Measurements from ENCODE around the gene CTSF. TPM values are rescaled to one million over a fixed set of nuclear protein-coding genes. Genes with fewer than 3 reads are reported as not detected.

CTSF gene
- total RNA-seq, 1 experiment from 2014 or later = 0.34 TPM

DNA sequence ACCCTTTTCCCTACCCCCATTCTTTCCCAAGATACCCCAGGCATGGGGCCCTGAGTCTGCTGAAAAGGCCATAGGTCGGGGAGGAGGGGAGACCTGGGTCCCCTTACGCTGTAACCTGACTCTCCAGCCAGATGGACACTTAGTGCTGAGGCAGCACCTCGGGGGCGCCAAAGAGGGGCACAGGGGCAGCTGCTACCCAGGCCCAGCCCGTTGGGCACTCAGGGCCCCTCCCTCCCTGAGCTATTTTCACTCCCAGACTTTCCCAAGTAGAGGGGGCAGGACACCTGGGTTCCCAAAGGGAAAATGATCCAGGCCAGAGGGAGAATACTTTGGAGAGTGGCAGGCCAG lies 20.8 kb downstream of the CTSF start:
- H2AFZ ChIP-seq (ENCODE audit: low read depth, low read length, poor library complexity, severe bottlenecking) = no peak overlapping the region
- POLR2A ChIA-PET = no interaction called here
- CTCF ChIA-PET = no interaction called here

More for the DNA sequence above, 20.8 kb downstream of the CTSF start:
- Histone ChIP-seq H3K79me2 (ENCODE audit: insufficient read depth, low read length) (no peaks in the 10 kb centered on the region), H3K4me2 (ENCODE audit: low read length) (no peak overlapping the region), H3K9me3 (ENCODE audit: control insufficient read depth in 1 of 2, insufficient read depth in 1 of 2, low read depth in 1 of 2, low read length in 2 of 2) (no peaks in the 10 kb centered on the region), H3K9ac (ENCODE audit: low read length) (no peak overlapping the region), H3K4me3 (replicated peaks in 1 of 2; ENCODE audit: low read depth in 1 of 2, low read length in 2 of 2) (no peak overlapping the region), H3K9me2 (ENCODE audit: insufficient read depth) (no peaks in the 10 kb centered on the region), H4K20me1 (ENCODE audit: insufficient read depth) (no peaks in the 10 kb centered on the region), H3K36me3 (ENCODE audit: control insufficient read depth in 1 of 2, insufficient read depth in 2 of 2, low read length in 2 of 2) (no peaks in the 10 kb centered on the region), H3K27me3 (ENCODE audit: insufficient read depth, low read length) (no peaks in the 10 kb centered on the region), H3K27ac (ENCODE audit: low read depth, low read length) (no peak overlapping the region), H3K4me1 (ENCODE audit: control insufficient read depth in 1 of 2, insufficient read depth in 2 of 2, low read length in 2 of 2) (peaks cover 0 to 12% of the 10 kb centered on the region in 2 experiments; a peak in 2 of 4 replicates)
- no peak for DNase-seq (ENCODE audit: low read depth, low spot score)
- intact Hi-C loops (cut with micrococcal nuclease) = no loop called here
- TF ChIP-seq, protein P1, sequence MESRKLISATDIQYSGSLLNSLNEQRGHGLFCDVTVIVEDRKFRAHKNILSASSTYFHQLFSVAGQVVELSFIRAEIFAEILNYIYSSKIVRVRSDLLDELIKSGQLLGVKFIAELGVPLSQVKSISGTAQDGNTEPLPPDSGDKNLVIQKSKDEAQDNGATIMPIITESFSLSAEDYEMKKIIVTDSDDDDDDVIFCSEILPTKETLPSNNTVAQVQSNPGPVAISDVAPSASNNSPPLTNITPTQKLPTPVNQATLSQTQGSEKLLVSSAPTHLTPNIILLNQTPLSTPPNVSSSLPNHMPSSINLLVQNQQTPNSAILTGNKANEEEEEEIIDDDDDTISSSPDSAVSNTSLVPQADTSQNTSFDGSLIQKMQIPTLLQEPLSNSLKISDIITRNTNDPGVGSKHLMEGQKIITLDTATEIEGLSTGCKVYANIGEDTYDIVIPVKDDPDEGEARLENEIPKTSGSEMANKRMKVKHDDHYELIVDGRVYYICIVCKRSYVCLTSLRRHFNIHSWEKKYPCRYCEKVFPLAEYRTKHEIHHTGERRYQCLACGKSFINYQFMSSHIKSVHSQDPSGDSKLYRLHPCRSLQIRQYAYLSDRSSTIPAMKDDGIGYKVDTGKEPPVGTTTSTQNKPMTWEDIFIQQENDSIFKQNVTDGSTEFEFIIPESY (IDR thresholded peaks at IDR 0.05; ENCODE audit: extremely low read depth, insufficient replicate concordance, low read length) = no peak
- TF ChIP-seq RAD21 (IDR thresholded peaks at IDR 0.05; ENCODE audit: low read depth) (no peak), EZH2phosphoT487 (IDR thresholded peaks at IDR 0.05; ENCODE audit: borderline replicate concordance) (no peak), SP1 (IDR thresholded peaks at IDR 0.05; ENCODE audit: low read depth) (no peak), ELF1 (IDR thresholded peaks at IDR 0.05; ENCODE audit: borderline replicate concordance, low read depth) (no peak), EGR1 (IDR thresholded peaks at IDR 0.05; ENCODE audit: low read depth) (no peak), ZFX (IDR thresholded peaks at IDR 0.05) (no peak), EZH2 (IDR thresholded peaks at IDR 0.05) (no peak), ZNF274 (IDR thresholded peaks at IDR 0.05; ENCODE audit: low read depth, low read length) (no peak), SIN3A (IDR thresholded peaks at IDR 0.05; ENCODE audit: low read depth) (no peak), POLR2AphosphoS5 (IDR thresholded peaks at IDR 0.05; ENCODE audit: low read depth, low read length) (no peak), JUND (IDR thresholded peaks at IDR 0.05) (no peak), SRF (IDR thresholded peaks at IDR 0.05; ENCODE audit: low read depth) (no peak)
- TF ChIP-seq, protein P2, sequence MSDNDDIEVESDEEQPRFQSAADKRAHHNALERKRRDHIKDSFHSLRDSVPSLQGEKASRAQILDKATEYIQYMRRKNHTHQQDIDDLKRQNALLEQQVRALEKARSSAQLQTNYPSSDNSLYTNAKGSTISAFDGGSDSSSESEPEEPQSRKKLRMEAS (IDR thresholded peaks at IDR 0.05) = no peak
- TF ChIP-seq, protein P3, sequence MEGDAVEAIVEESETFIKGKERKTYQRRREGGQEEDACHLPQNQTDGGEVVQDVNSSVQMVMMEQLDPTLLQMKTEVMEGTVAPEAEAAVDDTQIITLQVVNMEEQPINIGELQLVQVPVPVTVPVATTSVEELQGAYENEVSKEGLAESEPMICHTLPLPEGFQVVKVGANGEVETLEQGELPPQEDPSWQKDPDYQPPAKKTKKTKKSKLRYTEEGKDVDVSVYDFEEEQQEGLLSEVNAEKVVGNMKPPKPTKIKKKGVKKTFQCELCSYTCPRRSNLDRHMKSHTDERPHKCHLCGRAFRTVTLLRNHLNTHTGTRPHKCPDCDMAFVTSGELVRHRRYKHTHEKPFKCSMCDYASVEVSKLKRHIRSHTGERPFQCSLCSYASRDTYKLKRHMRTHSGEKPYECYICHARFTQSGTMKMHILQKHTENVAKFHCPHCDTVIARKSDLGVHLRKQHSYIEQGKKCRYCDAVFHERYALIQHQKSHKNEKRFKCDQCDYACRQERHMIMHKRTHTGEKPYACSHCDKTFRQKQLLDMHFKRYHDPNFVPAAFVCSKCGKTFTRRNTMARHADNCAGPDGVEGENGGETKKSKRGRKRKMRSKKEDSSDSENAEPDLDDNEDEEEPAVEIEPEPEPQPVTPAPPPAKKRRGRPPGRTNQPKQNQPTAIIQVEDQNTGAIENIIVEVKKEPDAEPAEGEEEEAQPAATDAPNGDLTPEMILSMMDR (IDR thresholded peaks at IDR 0.05 in 2 of 3, conservative IDR thresholded peaks at IDR 0.05 in 1 of 3; ENCODE audit: borderline replicate concordance in 1 of 3, insufficient read depth in 1 of 3, low read depth in 2 of 3, low read length in 2 of 3) = no peak
- TF ChIP-seq, protein P4, sequence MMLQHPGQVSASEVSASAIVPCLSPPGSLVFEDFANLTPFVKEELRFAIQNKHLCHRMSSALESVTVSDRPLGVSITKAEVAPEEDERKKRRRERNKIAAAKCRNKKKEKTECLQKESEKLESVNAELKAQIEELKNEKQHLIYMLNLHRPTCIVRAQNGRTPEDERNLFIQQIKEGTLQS (IDR thresholded peaks at IDR 0.05) = no peak
- TF ChIP-seq, protein P5, sequence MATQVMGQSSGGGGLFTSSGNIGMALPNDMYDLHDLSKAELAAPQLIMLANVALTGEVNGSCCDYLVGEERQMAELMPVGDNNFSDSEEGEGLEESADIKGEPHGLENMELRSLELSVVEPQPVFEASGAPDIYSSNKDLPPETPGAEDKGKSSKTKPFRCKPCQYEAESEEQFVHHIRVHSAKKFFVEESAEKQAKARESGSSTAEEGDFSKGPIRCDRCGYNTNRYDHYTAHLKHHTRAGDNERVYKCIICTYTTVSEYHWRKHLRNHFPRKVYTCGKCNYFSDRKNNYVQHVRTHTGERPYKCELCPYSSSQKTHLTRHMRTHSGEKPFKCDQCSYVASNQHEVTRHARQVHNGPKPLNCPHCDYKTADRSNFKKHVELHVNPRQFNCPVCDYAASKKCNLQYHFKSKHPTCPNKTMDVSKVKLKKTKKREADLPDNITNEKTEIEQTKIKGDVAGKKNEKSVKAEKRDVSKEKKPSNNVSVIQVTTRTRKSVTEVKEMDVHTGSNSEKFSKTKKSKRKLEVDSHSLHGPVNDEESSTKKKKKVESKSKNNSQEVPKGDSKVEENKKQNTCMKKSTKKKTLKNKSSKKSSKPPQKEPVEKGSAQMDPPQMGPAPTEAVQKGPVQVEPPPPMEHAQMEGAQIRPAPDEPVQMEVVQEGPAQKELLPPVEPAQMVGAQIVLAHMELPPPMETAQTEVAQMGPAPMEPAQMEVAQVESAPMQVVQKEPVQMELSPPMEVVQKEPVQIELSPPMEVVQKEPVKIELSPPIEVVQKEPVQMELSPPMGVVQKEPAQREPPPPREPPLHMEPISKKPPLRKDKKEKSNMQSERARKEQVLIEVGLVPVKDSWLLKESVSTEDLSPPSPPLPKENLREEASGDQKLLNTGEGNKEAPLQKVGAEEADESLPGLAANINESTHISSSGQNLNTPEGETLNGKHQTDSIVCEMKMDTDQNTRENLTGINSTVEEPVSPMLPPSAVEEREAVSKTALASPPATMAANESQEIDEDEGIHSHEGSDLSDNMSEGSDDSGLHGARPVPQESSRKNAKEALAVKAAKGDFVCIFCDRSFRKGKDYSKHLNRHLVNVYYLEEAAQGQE (IDR thresholded peaks at IDR 0.05; ENCODE audit: low read depth) = no peak
- BruUV-seq (replicated peaks) = no TSS peak
- RAD21 ChIA-PET (ENCODE audit: low non-redundant PET in 1 of 2, low total read pairs in 2 of 2, uncharacterized antibody in 2 of 2, unreplicated experiment in 2 of 2) = no interaction called here
- ATAC-seq = no peak

All from HCT116 (cell line).